WI38 (cell line): ENCODE results near the gene NXNL1.
"Not testable (repeated sequence)": the region's sequence is repeated elsewhere in the genome, so short reads cannot be mapped to it uniquely, and the experiment has no call there.

Experiments
- H3K4me3 ChIP-seq: 2 replicates; pipeline ENCODE4 v1.5.1; 2011; ENCODE audit warnings: low read depth, mild to moderate bottlenecking, control low read depth, low read length
- TF ChIP-seq, protein P1 (sequence below): IDR thresholded peaks from 2 replicates; pipeline ENCODE4 v1.5.1; 2012; ENCODE audit warnings: low read depth, mild to moderate bottlenecking, control low read depth, low read length

The NXNL1 gene

DNA sequence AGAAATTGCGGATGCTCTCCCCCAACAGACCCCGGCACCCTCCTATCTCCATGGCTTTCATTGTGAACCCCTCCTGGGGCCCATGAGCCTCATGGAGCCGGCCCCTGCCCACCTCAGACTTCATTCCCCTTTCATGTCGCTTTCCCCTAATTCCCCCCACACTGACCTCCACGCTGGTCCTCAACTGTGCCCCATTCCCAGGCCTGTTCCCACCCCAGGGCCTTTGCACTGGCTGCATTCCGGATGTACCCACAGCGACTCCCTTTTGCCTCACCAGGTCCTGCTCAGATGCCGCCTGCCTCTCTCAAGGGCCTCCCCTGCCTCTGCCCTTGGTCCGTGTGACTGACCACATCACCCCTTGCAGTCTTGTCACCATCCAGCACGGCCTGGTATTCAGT, 22.9 kb upstream of the NXNL1 start:
- TF ChIP-seq, protein P1, sequence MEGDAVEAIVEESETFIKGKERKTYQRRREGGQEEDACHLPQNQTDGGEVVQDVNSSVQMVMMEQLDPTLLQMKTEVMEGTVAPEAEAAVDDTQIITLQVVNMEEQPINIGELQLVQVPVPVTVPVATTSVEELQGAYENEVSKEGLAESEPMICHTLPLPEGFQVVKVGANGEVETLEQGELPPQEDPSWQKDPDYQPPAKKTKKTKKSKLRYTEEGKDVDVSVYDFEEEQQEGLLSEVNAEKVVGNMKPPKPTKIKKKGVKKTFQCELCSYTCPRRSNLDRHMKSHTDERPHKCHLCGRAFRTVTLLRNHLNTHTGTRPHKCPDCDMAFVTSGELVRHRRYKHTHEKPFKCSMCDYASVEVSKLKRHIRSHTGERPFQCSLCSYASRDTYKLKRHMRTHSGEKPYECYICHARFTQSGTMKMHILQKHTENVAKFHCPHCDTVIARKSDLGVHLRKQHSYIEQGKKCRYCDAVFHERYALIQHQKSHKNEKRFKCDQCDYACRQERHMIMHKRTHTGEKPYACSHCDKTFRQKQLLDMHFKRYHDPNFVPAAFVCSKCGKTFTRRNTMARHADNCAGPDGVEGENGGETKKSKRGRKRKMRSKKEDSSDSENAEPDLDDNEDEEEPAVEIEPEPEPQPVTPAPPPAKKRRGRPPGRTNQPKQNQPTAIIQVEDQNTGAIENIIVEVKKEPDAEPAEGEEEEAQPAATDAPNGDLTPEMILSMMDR, result no peak
- H3K4me3 ChIP-seq, result no peak overlapping the region

DNA sequence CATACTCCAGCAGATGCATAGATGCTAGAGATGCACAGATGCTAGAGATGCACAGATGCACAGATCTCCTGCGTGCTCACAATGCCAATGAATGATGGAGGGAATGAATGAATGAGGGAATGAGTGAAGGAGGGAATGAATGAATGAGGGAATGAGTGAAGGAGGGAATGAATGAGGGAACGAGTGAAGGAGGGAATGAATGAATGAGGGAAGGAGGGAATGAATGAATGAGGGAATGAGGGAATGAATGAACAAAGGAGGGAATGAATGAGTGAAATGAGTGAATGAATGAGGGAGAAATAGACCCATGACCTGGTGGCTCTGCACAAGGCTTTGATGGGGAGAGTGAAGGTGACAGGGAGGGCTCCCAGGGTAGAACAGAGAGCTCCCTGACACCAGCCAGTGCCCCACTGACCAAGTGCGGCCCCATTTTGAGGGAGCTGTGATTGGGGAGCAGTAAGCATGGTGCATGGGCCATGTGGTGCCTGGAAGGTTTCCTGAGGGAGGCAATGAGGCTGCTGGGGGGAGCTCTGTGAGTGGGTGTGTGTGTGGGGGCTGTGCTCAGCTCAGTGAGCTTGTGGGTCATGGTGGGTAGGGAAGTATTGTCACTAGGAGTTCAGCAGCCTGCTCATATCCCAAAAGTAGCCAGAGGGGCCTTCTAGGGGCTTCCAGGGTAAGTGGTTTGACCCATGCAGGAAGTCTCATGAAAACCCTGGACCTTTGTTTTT, 22.3 kb upstream of the NXNL1 start:
- H3K4me3 ChIP-seq, result no peak overlapping the region
- TF ChIP-seq, protein P1, result no peak

DNA sequence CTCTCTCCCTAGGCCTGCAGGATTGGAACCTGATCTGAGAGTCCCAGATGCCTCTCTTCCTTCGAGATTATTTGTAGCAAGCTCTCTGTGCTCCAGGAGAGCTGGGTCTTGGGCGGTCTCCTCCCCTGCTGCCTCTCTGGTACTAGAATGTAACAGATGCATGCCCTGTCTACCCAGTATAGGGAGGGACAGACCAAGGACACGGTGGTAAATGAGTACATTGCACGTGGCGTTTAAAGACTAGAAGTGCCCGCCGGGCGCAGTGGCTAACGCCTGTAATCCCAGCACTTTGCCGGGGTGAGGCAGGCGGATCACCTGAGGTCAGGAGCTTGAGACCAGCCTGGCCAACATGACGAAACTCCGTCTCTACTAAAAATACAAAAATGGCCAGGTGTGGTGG, 21.3 kb upstream of the NXNL1 start:
- no peak overlapping the region for H3K4me3 ChIP-seq
- TF ChIP-seq, protein P1, result no peak

DNA sequence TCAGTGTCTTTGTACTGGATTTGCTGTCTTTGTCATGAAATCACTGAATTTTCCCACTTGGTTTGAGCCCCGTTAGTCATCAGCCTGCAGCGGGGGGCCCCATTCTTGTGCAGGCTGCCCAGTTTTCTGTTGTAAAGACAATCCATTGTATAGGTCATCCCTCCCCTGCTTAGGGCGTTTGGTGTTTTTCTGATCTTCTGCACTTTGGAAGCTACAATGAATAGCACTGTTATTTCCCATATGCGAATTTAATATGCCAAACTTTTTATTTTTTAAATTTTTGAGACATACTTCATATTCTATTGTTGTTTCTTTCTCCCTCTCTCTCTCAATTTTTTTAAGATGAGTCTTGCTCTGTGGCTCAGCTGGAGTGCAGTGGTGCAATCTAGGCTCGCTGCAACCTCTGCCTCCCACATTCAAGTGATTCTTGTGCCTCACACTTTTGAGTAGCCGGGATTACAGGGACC, 18.6 kb upstream of the NXNL1 start:
- H3K4me3 ChIP-seq, result no peak overlapping the region
- TF ChIP-seq, protein P1, result no peak

DNA sequence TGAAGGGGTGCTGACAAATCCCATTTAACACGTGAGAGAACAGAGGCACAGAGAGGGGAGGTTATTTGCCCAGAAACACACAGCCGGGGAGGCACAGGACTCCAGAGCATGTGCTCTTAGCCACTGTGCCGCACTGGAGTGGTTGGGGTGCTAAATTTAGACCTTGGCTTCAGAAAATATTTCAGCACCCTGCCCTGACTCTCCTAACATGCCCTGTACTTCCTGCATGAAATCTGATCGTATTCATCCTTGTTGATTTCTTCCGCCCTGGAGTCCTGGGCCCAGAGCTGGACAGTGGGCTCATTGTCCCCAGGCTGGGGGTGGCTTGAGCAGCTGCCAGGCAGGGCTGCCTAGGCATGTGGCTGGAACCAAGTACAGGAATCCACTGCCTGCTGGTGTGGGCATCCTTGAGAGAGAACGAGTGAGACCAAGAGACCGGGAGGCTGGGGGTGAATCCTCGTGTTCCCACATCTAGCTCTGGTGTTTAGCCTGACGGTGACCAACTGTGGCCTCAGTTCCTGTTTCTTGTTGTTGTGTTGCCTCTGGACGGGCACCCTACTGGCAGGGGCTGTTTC, 14.9 kb upstream of the NXNL1 start:
- TF ChIP-seq, protein P1, result no peak
- no peak overlapping the region for H3K4me3 ChIP-seq

DNA sequence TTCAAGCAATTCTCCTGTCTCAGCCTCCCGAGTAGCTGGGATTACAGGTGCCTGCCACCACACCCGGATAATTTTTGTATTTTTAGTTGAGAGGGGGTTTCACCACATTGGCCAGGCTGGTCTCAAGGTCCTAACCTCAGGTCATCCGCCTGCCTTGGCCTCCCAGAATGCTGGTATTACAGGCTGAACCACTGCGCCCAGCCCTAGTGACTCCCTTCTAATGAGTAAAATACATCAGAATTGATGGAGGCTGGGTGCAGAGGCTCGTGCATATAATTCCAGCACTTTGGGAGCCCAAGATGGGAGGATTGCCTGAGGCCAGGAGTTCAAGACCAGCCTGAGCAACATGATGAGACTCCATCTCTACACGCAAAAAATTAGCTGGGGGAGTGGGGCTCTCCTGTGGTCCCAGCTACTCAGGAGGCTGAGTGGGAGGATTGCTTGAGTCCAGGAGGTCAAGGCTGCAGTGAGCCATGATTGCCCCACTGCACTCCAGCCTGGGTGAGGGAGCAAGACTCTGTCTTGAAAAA, 14.3 kb upstream of the NXNL1 start:
- H3K4me3 ChIP-seq, result not testable (repeated sequence)

DNA sequence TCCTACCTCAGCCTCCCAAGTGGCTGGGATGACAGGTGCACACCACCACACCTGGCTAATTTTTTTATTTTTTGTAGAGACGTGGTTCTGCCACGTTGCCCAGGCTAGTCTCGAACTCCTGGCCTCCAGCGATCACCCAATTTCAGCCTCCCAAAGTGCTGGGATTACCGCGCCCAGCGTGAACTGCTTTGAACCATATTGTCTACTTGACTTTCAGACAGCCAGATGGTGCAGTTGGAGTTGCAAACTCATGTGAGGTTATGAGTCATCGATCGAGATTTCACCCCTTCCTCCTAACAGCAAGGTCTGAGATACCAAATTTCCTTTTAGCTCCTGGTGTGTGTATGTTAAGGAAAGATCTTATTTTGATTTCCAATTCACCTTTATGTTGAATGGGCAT, 12.3 kb upstream of the NXNL1 start:
- TF ChIP-seq, protein P1, result no peak
- H3K4me3 ChIP-seq, result no peak overlapping the region
